HG03439 (cell line): Measurements from ENCODE around the gene RCL1.

Source experiments
- ATAC-seq: cut with Tn5 transposase; IDR thresholded peaks from one replicate; pipeline ENCODE4 v1.9.1; 2021; ENCODE audit warnings: mild to moderate bottlenecking, moderate library complexity; ENCODE audit not compliant: unreplicated experiment

Gene RCL1

GRCh38 chr9:4810565-4810964, 17.8 kb downstream of the RCL1 start:
- no peak for ATAC-seq

DNA sequence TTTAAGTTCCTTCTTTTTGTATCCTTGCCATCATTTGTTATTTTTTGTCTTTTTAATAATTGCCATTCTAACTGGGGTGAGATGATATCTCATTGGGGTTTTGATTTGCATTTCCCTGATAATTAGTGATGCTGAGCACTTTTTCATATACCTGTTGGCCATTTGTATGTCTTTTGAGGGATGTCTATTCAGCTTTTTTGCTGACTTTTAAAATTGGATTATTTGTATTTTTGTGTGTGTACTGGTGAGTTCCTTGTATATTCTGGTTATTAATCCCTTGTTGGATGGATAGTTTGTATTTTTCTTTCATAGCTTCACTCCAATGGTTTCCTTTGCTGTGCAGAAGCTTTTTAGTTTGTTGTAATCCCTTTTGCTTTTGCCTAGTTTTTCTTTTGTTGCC, 19.1 kb downstream of the RCL1 start:
- ATAC-seq: no peak

GRCh38 chr9:4812858-4813257, 20.1 kb downstream of the RCL1 start:
- no peak for ATAC-seq

GRCh38 chr9:4814913-4815312, 22.2 kb downstream of the RCL1 start:
- ATAC-seq: no peak

DNA sequence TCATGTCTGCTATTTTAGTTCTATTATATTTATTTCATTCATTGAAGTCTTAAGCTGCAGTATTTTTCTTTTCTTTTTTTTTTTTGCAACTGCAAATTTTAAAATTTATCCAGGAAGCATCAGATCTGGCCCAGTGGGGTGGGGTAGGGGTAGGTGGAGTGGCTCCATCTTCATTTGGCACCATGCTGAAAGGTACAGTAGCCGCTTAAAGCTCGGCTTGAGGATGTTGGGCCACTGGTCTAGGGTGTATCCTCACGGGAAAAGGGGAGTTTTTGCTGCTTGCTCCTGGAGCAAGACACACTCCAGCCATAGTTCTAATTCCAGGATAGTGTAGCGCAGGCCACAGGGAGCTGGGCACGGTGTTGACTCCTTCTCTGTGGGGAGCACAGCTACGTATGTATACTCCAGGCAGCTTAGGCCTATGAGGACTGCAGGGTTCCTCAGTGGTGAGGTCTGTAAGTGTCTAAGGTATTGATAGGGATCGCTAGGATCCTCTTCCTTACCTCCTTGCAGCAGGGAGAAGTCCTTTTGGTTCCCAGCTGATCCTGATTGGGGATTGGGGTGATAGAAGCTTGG, 22.7 kb downstream of the RCL1 start:
- ATAC-seq: no peak

DNA sequence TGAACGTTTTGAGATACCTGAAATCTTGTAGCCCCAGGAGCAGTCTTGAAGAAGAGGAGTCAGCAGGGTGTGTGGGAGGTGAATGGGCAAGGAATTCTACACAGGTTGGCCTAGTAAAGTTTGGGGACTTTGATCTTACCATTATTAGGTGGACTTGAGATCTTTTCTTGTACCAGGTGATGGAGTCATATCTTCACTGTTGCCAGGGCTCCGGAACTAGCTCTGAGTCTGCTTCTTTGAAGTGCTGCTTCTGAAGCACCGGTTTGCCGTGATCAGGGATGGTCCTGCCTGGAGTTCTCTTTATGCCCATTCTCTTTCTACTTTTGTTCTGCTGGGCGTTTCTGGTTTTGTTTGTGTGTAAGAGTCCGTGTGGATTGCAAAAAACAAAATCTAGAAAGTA, 27.4 kb downstream of the RCL1 start:
- no peak for ATAC-seq

DNA sequence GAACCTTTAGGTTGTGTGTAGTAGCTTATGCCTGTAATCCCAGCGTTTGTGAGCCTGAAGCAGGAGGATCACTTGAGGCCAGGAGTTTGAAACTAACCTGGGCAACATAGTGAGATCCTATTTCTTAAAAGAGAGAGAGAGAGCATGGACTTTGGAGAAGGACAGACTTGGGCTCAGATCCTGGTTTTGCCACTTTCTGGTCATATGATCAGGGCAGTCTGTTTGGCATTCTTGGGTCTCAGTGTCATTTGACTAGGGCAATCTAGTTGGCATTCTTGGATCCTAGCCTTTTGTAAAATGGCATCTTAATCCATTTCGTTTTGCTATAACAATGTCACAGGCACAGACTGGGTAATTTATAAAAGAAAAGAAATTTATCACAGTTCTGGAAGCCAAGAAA, 28.4 kb downstream of the RCL1 start:
- no peak for ATAC-seq

- ATAC-seq: no peak
Observed at GRCh38 chr9:4822057-4822456, 29.3 kb downstream of the RCL1 start.

DNA sequence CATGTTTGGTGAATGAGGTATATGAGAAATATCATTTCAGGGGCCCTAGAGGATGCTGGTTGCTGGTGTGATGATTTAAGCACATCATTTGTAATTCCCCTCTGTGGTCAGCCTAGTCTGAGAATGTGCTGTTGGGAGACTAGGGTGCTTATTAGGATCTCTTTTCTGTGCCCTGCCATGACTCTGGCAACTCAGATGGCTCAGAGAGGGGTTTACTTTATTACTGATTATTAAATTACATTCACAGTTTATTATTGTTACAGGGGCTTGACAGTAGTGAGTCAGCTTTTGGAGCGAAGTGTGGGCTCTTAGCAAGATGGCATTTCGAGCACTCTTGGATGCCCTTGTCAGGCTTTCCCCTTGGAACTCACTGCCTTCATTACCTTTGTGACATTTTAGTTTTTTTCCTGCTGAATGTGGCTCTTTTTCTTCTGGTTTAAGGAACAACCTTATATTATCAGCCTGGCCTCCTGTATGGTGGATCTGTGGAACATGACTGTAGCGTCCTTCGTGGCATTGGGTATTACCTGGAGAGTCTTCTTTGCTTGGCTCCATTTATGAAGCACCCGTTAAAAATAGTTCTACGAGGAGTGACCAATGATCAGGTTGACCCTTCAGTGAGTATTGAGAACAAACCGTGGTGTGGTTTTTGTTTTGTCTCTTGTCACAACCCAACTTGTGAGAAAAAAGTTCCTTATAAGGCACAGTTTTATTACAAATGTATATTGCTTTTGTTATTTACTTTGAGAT, 33.8 kb downstream of the RCL1 start:
- ATAC-seq: no peak

DNA sequence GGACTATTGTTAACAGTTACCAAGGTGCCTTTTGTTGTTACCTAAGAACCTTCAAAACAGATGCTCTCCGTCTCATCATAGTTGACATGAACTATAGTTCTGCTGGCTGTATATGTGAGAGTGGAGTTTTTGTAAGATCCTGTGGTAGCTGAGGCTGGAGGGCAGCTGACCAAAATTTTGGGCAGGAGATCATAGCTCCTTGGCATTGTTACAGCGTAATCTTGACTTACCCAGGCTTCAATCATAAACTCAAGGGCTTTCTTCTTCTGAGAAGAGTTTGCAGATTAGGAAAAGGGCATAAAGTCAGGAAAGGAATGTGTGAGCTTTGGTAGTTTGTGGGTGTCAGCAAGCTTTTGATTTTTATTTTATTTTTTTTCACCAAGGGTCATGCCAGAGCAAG, 34.5 kb downstream of the RCL1 start:
- ATAC-seq: no peak

DNA sequence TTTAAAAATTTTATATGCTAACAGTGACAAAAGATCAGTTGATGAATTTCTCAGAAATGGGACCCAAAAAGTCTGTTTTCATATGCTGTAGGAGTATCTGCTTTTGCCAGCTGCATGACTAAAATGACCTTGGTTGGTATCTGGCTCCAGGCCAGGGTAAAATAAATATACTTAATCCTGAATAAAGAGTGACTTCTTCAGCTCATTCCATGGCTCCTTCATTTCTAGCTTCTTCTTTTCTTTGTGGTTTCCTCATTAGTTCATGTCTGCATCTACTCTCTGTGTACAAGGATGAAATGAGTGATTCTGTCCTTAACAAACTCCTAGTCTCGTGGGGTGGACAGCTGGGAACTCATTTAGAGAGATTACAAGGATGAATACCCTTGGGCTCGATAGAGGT, 36.0 kb downstream of the RCL1 start:
- no peak for ATAC-seq

DNA sequence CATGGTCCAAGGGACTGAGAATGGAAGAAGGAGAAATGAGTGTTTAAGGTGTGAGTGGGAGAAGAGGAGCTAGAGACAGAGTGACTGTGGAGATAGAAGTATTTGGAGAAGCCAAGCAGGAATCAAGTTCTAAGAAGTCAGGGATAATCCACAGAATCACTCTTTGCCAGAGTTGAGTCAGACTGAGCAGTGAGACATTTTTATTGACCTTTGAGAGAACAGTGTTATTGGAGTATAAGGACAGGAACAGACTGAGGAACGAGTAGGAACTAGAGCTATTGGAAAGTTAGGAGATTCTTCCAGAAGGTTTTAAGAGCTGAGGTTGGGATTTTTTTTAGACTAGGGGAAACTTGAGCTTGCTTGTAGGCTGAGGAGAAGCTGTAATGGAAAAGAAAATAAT, 37.2 kb downstream of the RCL1 start:
- ATAC-seq: no peak

- no peak for ATAC-seq
Observed at GRCh38 chr9:4830699-4831098, 38.0 kb downstream of the RCL1 start.

DNA sequence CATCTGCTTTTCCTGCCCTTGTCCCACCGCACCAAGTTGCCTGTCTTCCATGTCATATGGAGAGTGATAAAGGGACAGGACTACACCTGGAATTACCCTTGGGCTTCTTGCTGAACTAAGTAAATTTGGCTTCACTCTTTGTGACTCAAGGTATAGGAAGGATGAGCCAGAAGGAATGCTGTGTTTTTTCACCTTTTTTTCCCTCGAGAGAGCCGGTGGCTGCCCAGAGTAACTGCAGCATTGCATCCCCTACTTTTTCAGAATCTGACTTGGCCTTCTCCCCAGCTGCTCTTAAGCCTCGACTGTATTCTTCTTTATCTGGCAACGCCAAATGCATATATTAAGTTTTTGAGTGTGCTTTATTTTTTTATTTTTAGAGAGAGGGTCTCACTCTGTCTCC, 38.4 kb downstream of the RCL1 start:
- ATAC-seq: no peak

GRCh38 chr9:4831944-4832343, 39.2 kb downstream of the RCL1 start:
- no peak for ATAC-seq

DNA sequence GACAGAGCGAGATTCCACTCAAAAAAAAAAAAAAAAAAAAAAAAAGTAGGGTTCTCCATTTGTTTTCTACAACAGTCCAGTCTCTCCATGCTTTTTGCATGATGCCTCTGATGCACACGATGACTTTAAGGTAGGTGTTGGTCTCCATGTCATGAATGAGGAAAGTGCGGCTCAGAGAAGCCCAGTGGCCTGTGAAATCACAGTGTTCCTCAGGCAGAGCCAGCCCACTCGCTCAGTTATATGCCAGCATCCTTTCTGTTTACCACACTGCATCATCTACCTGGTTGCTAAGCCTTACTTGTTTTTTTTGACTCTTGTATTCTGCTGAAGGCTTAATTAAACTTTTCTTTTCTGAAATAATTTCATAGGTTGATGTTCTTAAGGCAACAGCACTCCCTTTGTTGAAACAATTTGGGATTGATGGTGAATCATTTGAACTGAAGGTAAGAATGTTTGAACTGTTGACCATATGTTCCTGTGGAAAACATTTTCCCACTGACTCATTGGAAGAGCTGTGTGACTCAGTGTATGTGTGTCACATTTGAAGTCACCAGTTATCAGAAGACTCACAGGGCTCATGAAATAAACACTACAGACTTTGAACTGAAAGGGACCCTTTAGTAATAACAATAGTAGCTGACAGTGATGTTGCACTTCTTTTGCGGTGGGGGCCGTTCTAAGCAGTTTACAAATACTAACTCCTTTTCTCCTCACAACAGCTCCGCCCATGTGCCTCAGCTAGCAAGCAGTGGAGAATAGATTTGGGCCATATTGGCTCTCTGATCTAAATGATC, 40.2 kb downstream of the RCL1 start:
- ATAC-seq: no peak

- no peak for ATAC-seq
Observed at GRCh38 chr9:4833781-4834560, 41.2 kb downstream of the RCL1 start.

DNA sequence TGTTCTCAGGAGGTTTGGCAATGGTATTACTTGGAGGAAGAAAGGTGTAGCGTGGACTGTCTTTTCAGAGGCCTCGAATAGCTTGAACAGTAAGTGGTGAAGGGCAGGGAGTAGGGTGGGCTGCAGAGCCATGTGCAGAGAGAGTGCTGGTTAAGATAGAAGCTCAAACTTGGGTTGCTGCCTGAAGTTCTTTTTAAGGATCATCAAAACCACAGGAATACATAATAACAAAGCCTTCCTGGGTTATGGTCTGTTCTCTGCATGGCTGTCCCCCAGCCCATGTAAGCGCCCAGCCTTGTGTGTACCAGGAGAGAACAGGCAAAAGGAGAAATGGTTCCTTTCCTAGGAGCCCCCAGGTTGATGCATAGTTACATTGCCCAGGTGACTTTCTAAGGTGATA, 43.9 kb downstream of the RCL1 start:
- no peak for ATAC-seq

- no peak for ATAC-seq
Observed at GRCh38 chr9:4837261-4838188, 44.8 kb downstream of the RCL1 start.

DNA sequence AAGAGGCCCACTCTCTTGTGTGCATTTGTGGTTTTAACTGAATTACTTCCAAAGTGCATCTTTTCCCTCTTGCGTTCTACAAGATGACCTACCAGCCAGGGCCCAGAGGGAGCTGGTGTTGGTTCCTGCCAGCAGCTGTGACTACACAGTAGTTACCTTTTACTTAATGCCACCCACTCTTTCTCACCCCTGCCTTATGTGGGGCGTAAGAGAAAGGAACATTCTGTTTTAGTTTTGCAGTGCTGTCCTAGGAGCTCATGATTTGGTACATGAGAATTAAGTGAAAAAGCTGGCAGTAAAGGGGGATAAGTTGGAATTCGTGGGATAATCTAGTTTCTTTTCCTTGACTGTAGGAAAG, 45.4 kb downstream of the RCL1 start:
- ATAC-seq: no peak
